Effector memory CD4-positive, alpha-beta T cell (primary cell): ENCODE results near the gene CUEDC1.

Experiments used
- DNase-seq, 3 donors: peaks; one replicate each; pipeline ENCODE4 v3.0.0-alpha.2; 2020
- H3K27ac ChIP-seq: 2 replicates; pipeline ENCODE4 v1.7.0; 2013; ENCODE audit warnings: mild to moderate bottlenecking, low read length, moderate library complexity; ENCODE audit not compliant: insufficient read depth, poor library complexity, severe bottlenecking
- H3K27me3 ChIP-seq: replicated peaks from 2 replicates; pipeline ENCODE4 v1.7.0; 2013; ENCODE audit warnings: mild to moderate bottlenecking, low read length; ENCODE audit not compliant: insufficient read depth, control insufficient read depth, poor library complexity, severe bottlenecking
- H3K36me3 ChIP-seq: 2 replicates; pipeline ENCODE4 v1.7.0; 2013; ENCODE audit warnings: mild to moderate bottlenecking, low read length, moderate library complexity; ENCODE audit not compliant: control insufficient read depth, insufficient read depth
- H3K4me1 ChIP-seq: 2 replicates; pipeline ENCODE4 v1.7.0; 2013; ENCODE audit warnings: low read length, mild to moderate bottlenecking; ENCODE audit not compliant: control insufficient read depth, insufficient read depth, poor library complexity, severe bottlenecking
- H3K4me3 ChIP-seq: 2 replicates; pipeline ENCODE4 v1.7.0; 2013; ENCODE audit warnings: low read length, low read depth, mild to moderate bottlenecking; ENCODE audit not compliant: insufficient read depth, poor library complexity, severe bottlenecking
- H3K9me3 ChIP-seq: 2 replicates; pipeline ENCODE4 v1.7.0; 2013; ENCODE audit warnings: mild to moderate bottlenecking, low read length, moderate library complexity; ENCODE audit not compliant: control insufficient read depth

Gene CUEDC1

GRCh38 chr17:57861790-57862693 is 93.2 kb downstream of the CUEDC1 start:
- H3K36me3 ChIP-seq = no peaks in the 10 kb centered on the region
- no peaks in the 10 kb centered on the region for H3K9me3 ChIP-seq
- no peaks in the 10 kb centered on the region for H3K27me3 ChIP-seq
- H3K27ac ChIP-seq = no peak overlapping the region
- H3K4me1 ChIP-seq = peaks cover 16% of the 10 kb centered on the region
- no peak for DNase-seq
- peak overlapping the region; percentile 61 for H3K4me3 ChIP-seq

- no peaks in the 10 kb centered on the region for H3K9me3 ChIP-seq
- peak overlapping the region; percentile 61 for H3K4me3 ChIP-seq
- H3K27ac ChIP-seq = no peak overlapping the region
- peaks cover 16% of the 10 kb centered on the region for H3K4me1 ChIP-seq
- DNase-seq = peak; percentile 9 to 17 (median 13)
- no peaks in the 10 kb centered on the region for H3K27me3 ChIP-seq
- H3K36me3 ChIP-seq = no peaks in the 10 kb centered on the region
Measured at GRCh38 chr17:57861000-57861789, 94.0 kb downstream of the CUEDC1 start.

GRCh38 chr17:57860414-57860999 is 94.7 kb downstream of the CUEDC1 start:
- Histone ChIP-seq H3K27ac (no peak overlapping the region), H3K9me3 (no peaks in the 10 kb centered on the region), H3K36me3 (no peaks in the 10 kb centered on the region), H3K4me3 (peak overlapping the region; percentile 61), H3K4me1 (peaks cover 16% of the 10 kb centered on the region), H3K27me3 (no peaks in the 10 kb centered on the region)
- DNase-seq = no peak

GRCh38 chr17:57859601-57860413 is 95.4 kb downstream of the CUEDC1 start:
- Histone ChIP-seq H3K36me3 (no peaks in the 10 kb centered on the region), H3K4me1 (peaks cover 16% of the 10 kb centered on the region), H3K27me3 (no peaks in the 10 kb centered on the region), H3K9me3 (no peaks in the 10 kb centered on the region), H3K4me3 (no peak overlapping the region), H3K27ac (no peak overlapping the region)
- no peak for DNase-seq

GRCh38 chr17:57858838-57859237 is 96.4 kb downstream of the CUEDC1 start:
- H3K4me3 ChIP-seq = no peak overlapping the region
- peaks cover 16% of the 10 kb centered on the region for H3K4me1 ChIP-seq

GRCh38 chr17:57856792-57857620 is 98.2 kb downstream of the CUEDC1 start:
- H3K27me3 ChIP-seq = no peaks in the 10 kb centered on the region
- no peak overlapping the region for H3K27ac ChIP-seq
- no peaks in the 10 kb centered on the region for H3K36me3 ChIP-seq
- no peaks in the 10 kb centered on the region for H3K9me3 ChIP-seq
- peaks cover 16% of the 10 kb centered on the region for H3K4me1 ChIP-seq
- H3K4me3 ChIP-seq = no peak overlapping the region
- no peak for DNase-seq

More at GRCh38 chr17:57858838-57859237, 96.4 kb downstream of the CUEDC1 start:
- H3K9me3 ChIP-seq = no peaks in the 10 kb centered on the region
- no peaks in the 10 kb centered on the region for H3K27me3 ChIP-seq
- no peaks in the 10 kb centered on the region for H3K36me3 ChIP-seq
- no peak overlapping the region for H3K27ac ChIP-seq
- no peak for DNase-seq

GRCh38 chr17:57855391-57856035 is 99.7 kb downstream of the CUEDC1 start:
- DNase-seq = no peak
- no peaks in the 10 kb centered on the region for H3K36me3 ChIP-seq
- H3K27ac ChIP-seq = no peak overlapping the region
- no peaks in the 10 kb centered on the region for H3K9me3 ChIP-seq
- peaks cover 1% of the 10 kb centered on the region for H3K4me1 ChIP-seq
- no peaks in the 10 kb centered on the region for H3K27me3 ChIP-seq
- H3K4me3 ChIP-seq = no peak overlapping the region

GRCh38 chr17:57853695-57854094 is 101.5 kb downstream of the CUEDC1 start:
- no peak for DNase-seq
- H3K4me3 ChIP-seq = no peak overlapping the region
- no peaks in the 10 kb centered on the region for H3K9me3 ChIP-seq
- H3K4me1 ChIP-seq = peaks cover 9% of the 10 kb centered on the region
- no peaks in the 10 kb centered on the region for H3K36me3 ChIP-seq
- no peaks in the 10 kb centered on the region for H3K27me3 ChIP-seq
- no peak overlapping the region for H3K27ac ChIP-seq
